ENCODE data around the gene ECSCR.

The ECSCR gene

GRCh38 chr5:139418793-139419192, 43.8 kb downstream of the ECSCR start:
- TF ChIP-seq, protein P1, sequence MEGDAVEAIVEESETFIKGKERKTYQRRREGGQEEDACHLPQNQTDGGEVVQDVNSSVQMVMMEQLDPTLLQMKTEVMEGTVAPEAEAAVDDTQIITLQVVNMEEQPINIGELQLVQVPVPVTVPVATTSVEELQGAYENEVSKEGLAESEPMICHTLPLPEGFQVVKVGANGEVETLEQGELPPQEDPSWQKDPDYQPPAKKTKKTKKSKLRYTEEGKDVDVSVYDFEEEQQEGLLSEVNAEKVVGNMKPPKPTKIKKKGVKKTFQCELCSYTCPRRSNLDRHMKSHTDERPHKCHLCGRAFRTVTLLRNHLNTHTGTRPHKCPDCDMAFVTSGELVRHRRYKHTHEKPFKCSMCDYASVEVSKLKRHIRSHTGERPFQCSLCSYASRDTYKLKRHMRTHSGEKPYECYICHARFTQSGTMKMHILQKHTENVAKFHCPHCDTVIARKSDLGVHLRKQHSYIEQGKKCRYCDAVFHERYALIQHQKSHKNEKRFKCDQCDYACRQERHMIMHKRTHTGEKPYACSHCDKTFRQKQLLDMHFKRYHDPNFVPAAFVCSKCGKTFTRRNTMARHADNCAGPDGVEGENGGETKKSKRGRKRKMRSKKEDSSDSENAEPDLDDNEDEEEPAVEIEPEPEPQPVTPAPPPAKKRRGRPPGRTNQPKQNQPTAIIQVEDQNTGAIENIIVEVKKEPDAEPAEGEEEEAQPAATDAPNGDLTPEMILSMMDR (IDR thresholded peaks at IDR 0.05), result no peak
- no peak for TF ChIP-seq ZFX (IDR thresholded peaks at IDR 0.05; ENCODE audit: borderline replicate concordance)

DNA sequence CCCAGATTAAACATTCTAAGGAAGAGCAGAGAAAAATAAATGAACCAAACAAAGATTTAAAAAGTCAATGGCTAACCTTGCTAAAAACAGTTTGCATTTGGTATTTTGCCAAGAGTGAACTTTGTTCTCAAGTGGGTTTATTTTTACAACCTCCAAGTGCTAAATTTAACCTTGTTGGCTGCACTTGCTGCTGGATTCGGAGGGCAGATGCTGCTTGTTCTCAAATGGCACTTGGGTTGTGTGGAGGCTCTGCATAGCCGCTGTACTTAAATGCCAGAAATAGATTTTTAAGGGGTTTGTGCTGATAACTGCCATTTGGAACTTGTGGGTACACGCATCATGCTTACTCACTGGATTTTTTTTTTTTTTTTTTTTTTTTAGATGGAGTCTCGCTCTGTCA, 45.3 kb downstream of the ECSCR start:
- no peak overlapping the region for H3K27ac ChIP-seq
- TF ChIP-seq, protein P1 (IDR thresholded peaks at IDR 0.05), result no peak
- TF ChIP-seq ZFX (IDR thresholded peaks at IDR 0.05; ENCODE audit: borderline replicate concordance), result no peak

More at GRCh38 chr5:139418793-139419192, 43.8 kb downstream of the ECSCR start:
- no peak overlapping the region for H3K27ac ChIP-seq

DNA sequence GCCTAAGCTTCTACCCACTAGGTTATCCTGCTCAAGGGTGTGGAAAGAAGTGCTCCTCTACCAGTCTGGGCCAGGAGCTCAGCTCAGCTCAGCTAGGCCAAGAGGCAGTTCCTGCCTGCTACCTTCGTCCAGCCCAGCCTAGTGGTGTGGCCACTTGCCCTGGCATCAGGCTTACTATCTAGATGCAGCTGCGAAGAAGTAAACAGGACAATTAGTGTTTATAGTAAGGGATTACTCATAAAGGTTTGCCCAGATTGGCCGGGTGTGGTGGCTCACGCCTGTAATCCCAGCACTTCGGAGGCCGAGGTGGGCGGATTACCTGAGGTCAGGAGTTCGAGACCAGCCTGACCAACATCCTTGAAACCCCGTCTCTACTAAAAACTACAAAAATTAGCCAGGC, 45.9 kb downstream of the ECSCR start:
- TF ChIP-seq ZFX (IDR thresholded peaks at IDR 0.05; ENCODE audit: borderline replicate concordance), result no peak
- TF ChIP-seq, protein P1 (IDR thresholded peaks at IDR 0.05), result no peak
- H3K27ac ChIP-seq, result no peak overlapping the region

GRCh38 chr5:139415869-139416268, 46.7 kb downstream of the ECSCR start:
- TF ChIP-seq, protein P1 (IDR thresholded peaks at IDR 0.05), result no peak
- TF ChIP-seq ZFX (IDR thresholded peaks at IDR 0.05; ENCODE audit: borderline replicate concordance), result no peak

GRCh38 chr5:139415221-139415861, 47.2 kb downstream of the ECSCR start:
- TF ChIP-seq, protein P1 (IDR thresholded peaks at IDR 0.05), result no peak
- no peak for TF ChIP-seq ZFX (IDR thresholded peaks at IDR 0.05; ENCODE audit: borderline replicate concordance)

More at GRCh38 chr5:139415869-139416268, 46.7 kb downstream of the ECSCR start:
- no peak overlapping the region for H3K27ac ChIP-seq

GRCh38 chr5:139414581-139415130, 47.9 kb downstream of the ECSCR start:
- TF ChIP-seq, protein P1 (IDR thresholded peaks at IDR 0.05), result no peak
- no peak for TF ChIP-seq ZFX (IDR thresholded peaks at IDR 0.05; ENCODE audit: borderline replicate concordance)
- no peak overlapping the region for H3K27ac ChIP-seq

More at GRCh38 chr5:139415221-139415861, 47.2 kb downstream of the ECSCR start:
- no peak overlapping the region for H3K27ac ChIP-seq

GRCh38 chr5:139413963-139414362, 48.6 kb downstream of the ECSCR start:
- TF ChIP-seq, protein P1 (IDR thresholded peaks at IDR 0.05), result no peak
- H3K27ac ChIP-seq, result no peak overlapping the region
